Kidney capillary endothelial cell (primary cell): ENCODE data around the gene ADAMTSL4.
A peak's percentile ranks its signal among the peaks of the same experiment; 100 is the strongest.
"Not testable (repeated sequence)": the region's sequence is repeated elsewhere in the genome, so short reads cannot be mapped to it uniquely, and the experiment has no call there.

Experiments
- DNase-seq: peaks from one replicate; pipeline ENCODE4 v3.0.0-alpha.2; 2018; ENCODE audit warnings: low spot score

Gene ADAMTSL4

GRCh38 chr1:150567341-150567716 is 18.1 kb downstream of the ADAMTSL4 start:
- no peak for DNase-seq

GRCh38 chr1:150567717-150568593 is 18.7 kb downstream of the ADAMTSL4 start:
- DNase-seq: peak; percentile 63

GRCh38 chr1:150568594-150568966 is 19.4 kb downstream of the ADAMTSL4 start:
- no peak for DNase-seq

- no peak for DNase-seq
These were observed 23.9 kb downstream of the ADAMTSL4 start for GRCh38 chr1:150572918-150573647.

GRCh38 chr1:150573648-150574071 is 24.5 kb downstream of the ADAMTSL4 start:
- DNase-seq: not testable (repeated sequence)

GRCh38 chr1:150574260-150575071 is 25.3 kb downstream of the ADAMTSL4 start:
- no peak for DNase-seq

GRCh38 chr1:150575072-150575489 is 25.9 kb downstream of the ADAMTSL4 start:
- DNase-seq: no peak

GRCh38 chr1:150575518-150576366 is 26.5 kb downstream of the ADAMTSL4 start:
- DNase-seq: no peak

- DNase-seq: no peak
These were observed 27.1 kb downstream of the ADAMTSL4 start for GRCh38 chr1:150576367-150576711.

- DNase-seq: no peak
These were observed 27.8 kb downstream of the ADAMTSL4 start for GRCh38 chr1:150576794-150577556.

GRCh38 chr1:150577557-150578271 is 28.5 kb downstream of the ADAMTSL4 start:
- no peak for DNase-seq

- DNase-seq: peak; percentile 96
These were observed 29.3 kb downstream of the ADAMTSL4 start for GRCh38 chr1:150578272-150579109.

GRCh38 chr1:150579110-150579944 is 30.1 kb downstream of the ADAMTSL4 start, which contains the start of gene MCL1:
MCL1 (minus strand) TSS chr1:150579610; CDS start chr1:150579530, 80 bp downstream.
- DNase-seq: peak; percentile 96

GRCh38 chr1:150579945-150580642 is 30.9 kb downstream of the ADAMTSL4 start:
- no peak for DNase-seq

GRCh38 chr1:150580966-150581365 is 31.8 kb downstream of the ADAMTSL4 start:
- not testable (repeated sequence) for DNase-seq

- not testable (repeated sequence) for DNase-seq
These were observed 32.2 kb downstream of the ADAMTSL4 start for GRCh38 chr1:150581437-150581836.

GRCh38 chr1:150581962-150582361 is 32.8 kb downstream of the ADAMTSL4 start:
- not testable (repeated sequence) for DNase-seq
